AML-193 (cell line): ENCODE measurements around the gene NCAPD3.
"Not testable (repeated sequence)": the region's sequence is repeated elsewhere in the genome, so short reads cannot be mapped to it uniquely, and the experiment has no call there.

ENCODE experiments used
- DNase-seq, 2 experiments: peaks; one replicate each; lab custom pipeline; 2025; lab: John Stamatoyannopoulos, UW

NCAPD3 gene

DNA sequence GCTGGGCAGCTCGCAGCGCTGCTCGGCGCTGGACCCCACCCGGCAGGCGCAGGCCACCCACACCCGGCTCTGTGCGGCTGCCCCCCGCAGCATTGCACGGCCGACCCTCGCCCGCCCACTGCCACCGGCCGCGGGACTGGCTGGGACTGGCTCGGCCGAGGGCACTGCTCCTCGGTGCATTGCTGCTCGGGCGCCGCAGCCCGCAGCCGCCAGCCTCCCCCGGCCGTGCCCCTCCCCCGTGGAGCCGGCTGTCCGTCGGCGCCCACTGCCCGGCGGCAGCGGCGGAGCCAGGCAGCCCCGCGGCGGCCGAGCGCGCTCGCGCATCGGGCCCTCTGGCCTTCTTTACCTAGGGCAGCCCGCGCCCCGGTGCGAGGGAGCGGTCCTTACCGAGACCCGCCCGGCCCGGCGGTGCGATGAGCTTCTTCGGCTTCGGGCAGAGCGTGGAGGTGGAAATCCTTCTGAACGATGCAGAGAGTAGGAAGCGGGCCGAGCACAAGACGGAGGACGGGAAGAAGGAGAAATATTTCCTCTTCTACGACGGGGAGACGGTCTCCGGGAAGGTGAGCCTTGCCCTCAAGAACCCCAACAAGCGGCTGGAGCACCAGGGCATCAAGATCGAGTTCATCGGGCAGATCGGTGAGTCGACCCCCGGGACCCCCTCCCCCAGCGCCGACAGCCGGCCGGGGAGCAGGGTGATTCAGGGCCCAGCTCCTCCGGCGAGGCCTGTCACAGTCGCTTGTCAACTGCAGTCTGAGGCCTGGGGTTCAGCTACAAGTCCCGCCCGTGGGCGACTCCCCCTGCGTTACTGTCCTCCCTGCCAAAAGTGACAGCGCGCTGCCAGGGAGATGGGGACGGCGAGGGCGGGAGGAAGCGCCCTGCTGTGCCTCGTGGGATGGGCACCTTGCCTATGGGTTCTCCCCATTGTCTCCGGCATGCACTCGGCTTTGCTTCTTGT is 1.2 kb upstream of the NCAPD3 start:
- peak; percentile 32 to 37 for DNase-seq

DNA sequence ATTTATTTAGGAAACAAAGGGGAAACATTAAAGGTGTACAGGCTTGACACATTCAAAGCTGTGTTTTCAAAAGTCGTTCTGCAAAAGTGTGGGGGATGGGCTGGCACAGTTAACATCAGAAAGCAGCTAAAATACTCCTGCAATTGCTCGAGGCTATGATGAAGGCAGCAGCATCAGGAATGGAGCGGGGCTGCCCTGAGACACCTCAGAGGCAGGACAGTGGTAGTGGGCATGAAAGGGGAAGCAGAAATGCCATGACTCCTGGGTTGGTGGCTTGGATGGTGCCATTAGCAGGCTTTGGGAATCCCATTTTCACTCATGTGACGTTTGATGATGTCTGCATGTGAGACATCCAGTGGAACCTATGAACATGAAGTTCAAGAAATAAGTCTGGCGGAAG is 646 bp downstream of the NCAPD3 start:
- DNase-seq = peak in 1 of 2 experiments; percentile 5

DNA sequence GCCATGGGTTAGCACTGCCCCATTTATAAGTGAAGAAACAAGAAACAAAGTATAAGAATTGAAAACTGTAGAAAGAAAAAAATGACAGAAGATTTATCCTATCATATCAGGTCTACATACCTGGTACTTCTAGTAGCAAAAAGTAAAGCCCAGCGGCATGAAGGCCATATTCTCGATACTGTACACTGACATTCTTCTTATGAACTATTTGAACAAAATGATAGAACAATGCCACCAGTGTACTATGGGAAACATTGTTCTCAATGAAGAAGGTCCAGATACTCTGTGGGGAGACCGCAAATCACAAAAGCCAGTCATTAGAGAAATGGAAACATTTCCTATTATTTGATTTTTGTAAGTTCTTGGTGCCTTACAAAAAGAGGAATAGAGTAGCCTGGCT is 7.0 kb downstream of the NCAPD3 start:
- DNase-seq = no peak

DNA sequence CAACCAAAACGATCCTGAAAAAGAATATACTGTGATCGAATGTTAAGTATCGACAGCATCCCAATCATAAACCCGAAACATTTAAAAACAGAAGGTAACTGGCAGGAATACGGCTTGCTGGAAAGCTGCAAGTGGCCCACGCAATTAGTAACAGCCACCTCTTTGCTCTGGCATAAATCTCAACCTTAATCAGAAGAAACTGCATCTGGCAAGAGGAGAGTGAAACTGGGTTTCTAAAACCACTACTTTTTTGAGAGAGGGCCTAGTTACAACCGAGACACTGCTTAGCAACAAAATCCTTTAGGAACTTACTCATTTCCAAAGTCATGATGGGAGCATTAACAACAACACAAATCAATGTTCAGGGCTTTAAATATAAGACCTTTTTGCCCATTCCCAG is 7.9 kb downstream of the NCAPD3 start:
- no peak for DNase-seq

DNA sequence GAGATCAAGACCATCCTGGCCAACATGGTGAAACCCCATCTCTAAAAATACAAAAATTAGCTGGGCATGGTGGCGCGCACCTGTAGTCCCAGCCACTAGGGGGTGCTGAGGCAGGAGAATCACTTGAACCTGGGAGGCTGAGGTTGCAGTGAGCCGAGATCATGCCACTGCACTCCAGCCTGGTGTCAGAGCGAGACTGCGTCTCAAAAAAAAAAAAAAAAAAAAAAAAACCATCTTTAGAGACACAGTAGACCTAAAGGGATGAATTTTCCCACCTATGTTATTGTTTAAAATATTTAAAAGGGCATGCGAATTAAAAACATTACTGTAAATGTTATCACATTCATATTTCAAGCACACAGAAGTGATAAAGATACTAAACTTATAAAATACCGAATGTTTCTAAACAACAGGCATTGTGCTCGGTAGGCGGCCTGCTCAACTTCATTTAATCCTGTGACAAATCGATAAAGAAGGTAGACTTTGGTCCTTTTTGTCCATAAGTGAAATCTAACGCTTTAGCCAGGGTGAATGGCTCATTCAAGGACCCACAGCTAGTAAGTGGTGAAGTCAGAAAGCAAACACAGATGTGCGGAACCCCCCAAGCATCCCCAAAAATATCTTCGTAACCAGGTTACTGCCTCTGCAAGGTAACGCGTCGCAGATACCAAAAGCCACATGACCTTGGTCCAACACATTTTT is 16.1 kb downstream of the NCAPD3 start:
- peak in 1 of 2 experiments; percentile 3 for DNase-seq

DNA sequence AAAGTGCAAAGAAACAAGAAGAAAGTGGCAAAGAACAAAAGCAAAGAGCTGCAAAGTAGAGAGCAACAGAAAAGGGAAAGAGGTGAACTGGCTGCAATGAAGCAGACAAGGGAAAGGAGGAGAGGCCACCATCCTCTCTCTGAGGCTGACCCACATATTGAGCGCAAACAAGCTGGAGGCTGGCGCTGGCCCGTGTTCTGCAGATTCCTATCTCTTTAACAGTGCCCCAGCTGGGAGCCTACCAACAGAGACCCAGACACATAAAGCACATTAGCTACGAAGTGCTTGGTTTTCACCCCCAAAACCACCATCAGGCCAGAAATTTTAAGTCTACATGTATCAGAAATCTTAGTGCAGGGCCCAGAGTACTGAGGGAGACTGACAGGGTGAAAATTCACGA is 17.6 kb downstream of the NCAPD3 start:
- DNase-seq = no peak

DNA sequence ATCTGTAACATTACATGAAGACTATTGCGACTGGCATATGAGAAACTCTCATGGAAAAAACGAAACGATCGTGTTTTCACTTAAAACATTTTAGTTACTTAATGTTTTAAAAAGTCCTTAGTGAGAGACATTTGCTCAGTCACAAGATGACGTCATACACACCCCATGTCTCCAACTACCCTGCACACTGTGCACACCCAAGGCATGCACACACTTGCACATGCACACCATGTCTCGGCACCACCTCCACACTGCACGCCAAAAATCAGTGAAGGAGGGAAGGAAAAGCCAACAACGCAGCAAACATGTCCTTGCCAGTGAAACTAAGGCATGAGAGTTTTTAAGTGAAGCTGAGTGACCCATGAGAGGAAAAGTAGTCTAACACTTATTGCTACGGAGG is 18.0 kb downstream of the NCAPD3 start:
- DNase-seq = no peak

DNA sequence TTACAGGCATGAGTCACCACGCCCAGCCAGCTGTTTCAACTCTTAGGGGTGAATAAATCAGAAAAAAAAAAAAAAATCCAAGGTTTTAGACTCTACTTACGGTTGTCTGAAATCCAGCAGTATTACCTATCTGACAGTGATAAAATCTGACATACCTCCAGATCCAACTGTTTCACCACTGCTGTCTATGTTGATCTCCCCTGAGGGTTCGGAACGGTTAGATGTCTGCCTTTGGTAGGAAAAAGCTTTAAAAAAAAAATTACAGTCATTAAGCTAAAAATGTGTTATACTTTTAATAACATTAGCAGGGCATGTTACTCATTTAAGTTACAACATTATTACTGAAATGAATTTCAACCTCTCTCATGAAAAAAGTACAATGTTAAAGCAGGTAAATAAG is 21.1 kb downstream of the NCAPD3 start:
- DNase-seq = no peak

DNA sequence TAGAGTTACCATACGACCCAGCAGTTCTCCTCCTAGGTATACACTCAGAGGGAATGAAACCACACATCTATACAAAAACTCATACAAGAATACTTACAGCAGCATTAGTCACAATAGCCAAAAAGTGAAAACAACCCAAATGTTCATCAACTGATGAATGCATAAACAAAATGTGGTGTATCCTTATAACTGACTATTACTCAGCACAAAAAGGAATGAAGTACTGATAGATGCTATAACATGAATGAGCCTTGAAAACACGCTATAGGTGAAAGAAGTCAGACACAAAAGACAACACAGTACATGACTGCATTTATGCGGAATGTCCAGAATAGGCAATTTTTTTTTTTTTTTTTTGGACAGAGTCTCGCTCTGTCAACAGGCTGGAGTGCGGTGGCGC is 23.1 kb downstream of the NCAPD3 start:
- no peak for DNase-seq

DNA sequence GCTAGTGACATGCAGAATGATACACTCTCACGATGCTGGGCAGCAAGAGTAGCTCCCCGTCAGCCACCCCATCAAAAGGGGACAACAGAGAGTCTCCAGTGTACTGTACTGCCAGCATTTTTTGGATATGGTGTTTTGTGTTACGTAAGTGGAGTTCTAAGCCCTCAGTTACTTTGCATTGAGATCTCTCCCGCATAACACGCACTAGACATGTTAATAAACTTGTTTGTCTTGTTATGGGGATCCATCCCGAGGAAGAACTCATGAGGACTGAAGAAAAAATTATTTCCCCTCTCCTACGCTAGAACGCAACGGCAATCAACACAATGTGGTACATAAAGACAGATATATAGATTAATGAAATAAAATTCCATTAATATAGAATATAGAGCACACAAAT is 24.2 kb downstream of the NCAPD3 start:
- DNase-seq = no peak

DNA sequence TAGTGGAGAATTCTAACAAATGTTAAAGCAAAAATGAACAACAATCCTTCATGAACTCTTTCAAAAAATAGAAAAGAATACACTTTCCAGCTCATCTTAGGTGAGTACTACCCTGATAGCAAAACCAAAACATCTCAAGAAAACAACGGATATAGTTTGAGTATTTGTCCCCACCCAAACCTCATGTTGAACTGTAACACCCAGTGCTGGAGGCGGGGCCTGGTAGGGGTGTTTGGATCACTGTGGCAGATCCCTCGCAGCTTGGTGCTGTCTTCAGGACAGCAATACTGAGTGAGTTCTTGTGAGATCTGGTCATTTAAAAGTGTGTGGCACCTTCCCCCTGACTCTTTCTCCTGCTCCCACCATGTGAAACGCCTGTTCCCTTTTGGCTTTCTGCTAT is 27.0 kb downstream of the NCAPD3 start:
- no peak for DNase-seq

DNA sequence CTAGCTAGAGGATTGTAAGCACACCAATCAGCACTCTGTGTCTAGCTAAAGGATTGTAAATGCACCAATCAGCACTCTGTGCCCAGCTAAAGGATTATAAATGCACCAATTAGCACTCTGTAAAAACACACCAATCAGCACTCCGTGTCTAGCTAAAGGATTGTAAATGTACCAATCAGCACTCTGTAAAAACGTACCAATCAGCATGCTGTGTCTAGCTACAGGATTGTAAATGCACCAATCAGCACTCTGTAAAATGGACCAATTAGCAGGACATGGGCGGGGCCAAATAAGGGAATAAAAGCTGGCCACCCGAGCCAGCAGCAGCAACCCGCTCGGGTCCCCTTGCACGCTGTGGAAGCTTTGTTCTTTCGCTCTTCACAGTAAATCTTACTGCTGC is 35.7 kb downstream of the NCAPD3 start:
- not testable (repeated sequence) for DNase-seq

DNA sequence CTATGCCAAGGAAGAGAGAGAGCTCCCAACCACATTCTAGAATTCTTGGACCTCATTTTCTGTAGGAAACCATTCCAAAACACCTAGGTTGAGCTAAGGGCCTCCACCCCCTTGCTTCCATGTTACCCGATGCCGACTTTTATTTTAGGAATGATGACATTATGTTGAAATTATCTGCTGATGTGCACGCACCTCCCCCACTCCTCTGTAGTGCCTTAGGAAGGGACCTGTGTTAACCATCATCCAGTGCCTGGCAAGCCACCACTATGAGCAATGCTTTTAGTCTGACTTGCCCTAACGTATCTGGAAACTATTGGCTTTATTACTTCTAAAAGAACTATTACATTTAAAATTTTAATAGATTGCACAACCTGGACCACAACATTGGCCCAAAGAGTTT is 42.1 kb downstream of the NCAPD3 start:
- no peak for DNase-seq

DNA sequence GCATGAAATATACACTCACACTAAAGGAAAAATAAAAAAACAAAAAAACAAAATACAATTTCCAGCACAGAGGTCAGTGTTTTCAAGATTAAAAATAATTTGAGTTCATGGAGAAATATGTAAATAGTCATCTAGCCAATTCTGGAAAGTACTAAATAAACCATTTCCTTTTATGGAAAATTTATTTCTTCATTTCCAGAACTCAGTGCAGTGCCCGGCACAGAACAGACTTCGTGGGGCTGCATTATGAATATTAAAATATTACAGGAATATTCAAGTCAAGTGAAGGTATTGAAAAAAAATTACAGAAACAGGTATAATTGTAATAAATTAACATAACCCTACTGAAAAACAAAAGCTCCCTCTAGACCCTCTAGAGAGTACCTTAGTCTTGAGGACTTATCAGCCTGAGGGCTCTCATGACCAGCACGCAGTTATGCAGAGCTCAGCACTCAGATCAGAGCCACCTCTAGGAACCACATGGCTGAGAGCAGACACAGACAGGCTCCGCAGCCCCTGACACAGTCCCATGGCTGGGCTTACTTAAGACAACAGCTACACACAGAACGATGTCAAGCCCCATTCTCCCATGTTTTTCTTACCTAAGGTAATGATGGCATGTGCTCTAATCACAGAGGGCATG is 45.6 kb downstream of the NCAPD3 start:
- DNase-seq = no peak

DNA sequence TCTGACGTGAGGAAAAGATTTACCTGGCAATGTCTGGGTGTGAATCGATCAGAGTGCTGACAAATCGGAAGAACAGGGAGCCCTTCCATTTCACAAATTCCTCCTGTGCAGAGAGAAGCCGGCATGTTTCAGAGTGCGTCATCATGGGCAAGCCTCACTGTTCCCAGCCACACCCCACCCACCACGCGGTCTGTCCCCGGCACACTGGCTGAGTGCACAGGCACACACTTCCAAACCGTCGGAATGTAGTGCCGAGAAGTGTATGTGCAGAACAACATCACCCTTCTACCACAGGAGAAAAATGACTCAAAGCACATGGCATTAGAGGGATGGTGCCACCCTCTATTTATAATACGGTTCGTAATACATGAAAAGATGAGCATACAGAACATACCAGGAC is 47.5 kb downstream of the NCAPD3 start:
- DNase-seq = no peak

DNA sequence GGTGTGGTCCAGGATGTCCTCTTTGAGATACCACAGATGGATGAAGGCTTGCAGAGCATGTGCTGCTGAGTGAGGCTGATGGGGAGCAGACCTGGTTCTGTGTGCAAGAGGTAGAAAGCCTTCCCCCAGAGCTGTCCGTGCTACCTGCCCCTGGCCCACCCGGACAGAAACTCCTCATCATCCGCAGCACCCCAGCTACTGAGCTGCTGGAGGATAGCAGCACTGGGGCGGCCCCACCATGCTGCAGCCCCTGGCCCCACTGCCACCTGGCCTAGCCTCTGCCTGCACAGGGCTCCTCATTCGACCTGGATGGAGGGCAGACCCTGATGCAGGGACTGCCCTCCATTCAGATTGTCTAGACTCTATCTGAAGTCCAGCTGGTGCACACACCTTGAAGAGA is 50.5 kb downstream of the NCAPD3 start:
- no peak for DNase-seq

DNA sequence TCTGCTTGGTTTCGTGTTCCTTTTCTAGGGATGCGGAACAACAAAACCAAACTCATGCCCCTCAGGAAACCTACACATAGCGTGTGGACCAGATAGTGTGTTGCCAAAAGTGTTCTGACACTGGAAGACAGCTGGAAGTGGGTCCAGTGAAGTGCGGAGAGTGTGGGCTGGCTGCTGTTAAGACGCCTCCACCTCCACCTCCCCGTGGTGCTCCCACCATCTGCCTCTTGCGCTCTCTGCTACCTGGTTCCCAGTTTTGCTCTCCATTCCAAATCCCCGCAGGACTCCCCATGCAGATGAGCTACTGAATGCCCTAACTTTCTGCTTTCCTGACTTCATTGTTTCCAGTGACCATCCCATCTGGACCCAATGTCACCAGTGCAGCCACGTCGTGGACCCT is 51.8 kb downstream of the NCAPD3 start:
- no peak for DNase-seq

DNA sequence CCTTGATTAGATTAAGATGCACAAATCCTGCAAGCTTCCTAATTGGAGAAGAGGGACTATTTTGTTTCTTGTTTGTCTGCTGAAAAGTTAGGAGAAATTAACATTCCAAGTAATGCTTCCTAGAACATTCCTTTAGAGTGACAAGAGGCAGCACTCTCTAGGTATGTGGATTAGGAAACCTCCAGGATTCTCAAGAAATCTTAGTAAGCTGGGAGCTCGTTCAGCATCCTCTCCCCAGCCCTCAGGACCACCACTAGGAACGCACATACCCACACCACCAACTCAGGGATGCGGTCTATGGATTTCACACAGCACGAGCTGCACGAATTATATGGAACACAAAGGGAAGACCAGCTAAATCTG is 52.9 kb downstream of the NCAPD3 start:
- no peak for DNase-seq

DNA sequence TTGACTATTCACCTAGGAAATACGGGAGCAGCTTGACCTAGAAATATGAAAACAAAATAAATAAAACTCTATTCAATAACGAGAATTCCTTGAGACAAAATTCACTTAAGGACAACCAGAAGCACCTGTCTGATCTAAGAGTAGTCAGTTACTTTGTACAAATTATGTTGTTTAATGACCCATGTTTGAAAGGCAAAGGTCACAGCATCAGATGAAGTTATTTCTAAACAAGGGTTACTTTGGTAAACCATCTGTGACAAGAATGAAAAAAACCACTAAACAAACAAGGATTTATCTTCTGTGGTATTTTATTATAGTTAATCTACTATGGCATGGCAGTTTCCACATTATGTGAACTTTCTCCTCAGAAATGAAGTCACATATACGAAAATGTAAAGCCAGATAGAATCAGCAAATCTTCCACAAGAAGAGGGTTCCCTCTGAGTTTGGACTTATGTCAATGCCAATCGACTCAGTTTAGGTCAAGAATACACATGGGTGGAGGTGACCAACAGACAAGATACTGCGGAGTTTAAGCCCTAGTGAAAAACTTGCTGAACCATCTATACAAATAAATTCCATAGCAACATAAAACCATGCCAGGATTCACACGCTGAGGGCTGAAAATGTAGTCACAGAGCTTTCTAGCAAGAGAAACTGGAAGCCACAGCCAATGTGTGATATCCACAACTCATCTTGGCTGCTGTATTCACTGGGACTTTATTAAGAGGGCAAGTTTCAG is 53.4 kb downstream of the NCAPD3 start:
- no peak for DNase-seq

DNA sequence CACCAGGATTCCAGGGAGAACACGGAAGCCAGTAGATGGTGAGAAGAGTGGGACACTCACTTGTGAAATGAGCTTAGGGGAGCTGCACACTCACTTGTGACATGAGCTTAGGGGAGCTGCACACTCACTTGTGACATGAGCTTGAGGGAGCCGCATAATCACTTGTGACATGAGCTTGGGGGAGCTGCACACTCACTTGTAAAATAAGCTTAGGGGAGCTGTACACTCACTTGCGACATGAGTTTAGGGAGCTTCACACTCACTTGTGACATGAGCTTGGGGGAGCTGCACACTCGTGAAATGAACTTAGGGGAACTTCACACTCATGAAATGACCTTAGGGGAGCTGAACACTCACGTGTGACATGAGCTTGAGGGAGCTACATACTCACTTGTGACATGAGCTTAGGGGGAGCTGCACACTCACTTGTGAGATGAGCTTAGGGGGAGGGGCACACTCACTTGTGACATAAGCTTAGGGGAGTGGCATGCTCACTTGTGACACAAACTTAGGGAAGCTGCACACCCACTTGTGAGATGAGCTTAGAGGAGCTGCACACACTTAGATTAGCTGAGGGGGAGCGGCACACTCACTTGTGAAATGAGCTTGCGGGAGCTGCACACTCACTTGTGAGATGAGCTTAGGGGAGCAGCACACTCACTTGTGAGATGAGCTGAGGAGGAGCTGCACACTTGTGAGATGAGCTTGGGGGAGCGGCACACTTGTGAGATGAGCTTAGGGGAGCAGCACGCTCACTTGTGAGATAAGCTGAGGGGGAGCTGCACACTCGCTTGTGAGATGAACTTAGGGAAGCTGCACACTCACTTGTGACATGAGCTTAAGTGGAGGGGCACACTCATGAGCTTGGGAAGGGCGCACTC is 59.0 kb downstream of the NCAPD3 start:
- DNase-seq = no peak

DNA sequence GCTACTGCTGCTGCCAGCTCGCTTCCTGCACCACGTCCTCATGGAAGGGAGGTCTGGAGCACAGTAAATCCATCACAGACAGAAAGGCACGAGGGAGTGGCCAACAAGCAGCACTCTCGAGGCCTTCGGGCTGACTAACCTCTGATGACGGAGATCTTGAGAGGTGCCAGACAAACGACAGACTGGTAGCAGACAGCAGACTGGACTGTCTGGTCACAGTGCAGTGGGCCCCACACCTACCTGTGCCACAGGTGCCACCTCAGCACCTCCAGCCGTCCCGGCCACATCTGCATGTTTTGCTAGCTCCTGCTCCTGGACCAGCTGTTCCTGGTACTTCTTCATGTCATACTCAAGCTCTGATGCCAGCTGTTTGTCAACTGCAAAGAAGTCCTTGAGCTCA is 64.1 kb downstream of the NCAPD3 start:
- no peak for DNase-seq
